ENCODE measurements around the gene CYP39A1.

Gene CYP39A1

DNA sequence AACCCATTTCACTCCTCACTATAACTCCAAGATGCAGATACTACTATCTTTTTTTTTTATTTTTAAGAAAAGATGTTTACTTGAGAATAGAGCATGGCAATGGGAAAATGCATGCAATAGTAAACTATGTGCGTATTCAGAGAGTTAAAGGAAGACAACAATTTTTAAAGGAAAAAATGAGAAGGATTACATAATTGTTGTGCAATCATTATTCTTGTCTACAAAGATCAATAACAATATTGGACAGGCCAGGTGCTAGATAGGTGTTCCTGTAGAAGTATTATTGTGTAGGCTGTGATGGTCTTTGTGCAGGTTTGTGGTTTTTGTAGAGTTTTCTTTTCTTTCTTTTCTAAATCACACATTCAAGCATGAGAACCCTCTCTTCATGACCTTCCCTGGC is 20.6 kb downstream of the CYP39A1 start:
- Mint-ChIP-seq H3K4me3 (no peak overlapping the region), H3K9me3 (no peaks in the 10 kb centered on the region), H3K27me3 (no peaks in the 10 kb centered on the region), H3K27ac (no peak overlapping the region), H3K36me3 (no peaks in the 10 kb centered on the region), H3K4me1 (no peaks in the 10 kb centered on the region)
- CTCF ChIA-PET = no interaction called here
- no peak for DNase-seq

DNA sequence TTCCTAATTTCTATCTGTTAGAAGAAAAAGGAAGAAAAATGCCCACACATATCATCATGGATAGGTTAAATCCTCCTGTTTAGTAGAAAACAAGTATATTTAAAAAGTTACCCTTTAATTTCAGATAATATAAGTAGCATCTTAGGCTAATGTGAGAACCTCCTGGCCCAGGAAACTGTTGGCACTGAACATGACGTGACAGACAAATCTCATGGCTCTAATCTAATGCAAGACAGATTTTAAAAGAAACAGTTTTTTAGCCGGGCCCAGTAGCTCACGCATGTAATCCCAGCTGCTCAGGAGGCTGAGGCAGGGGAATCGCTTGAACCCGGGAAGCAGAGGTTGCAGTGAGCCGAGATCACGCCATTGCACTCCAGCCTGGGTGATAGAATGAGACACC is 22.9 kb downstream of the CYP39A1 start:
- no peaks in the 10 kb centered on the region for H3K27me3 Mint-ChIP-seq
- H3K4me1 Mint-ChIP-seq = peaks cover 5% of the 10 kb centered on the region
- no peak overlapping the region for H3K27ac Mint-ChIP-seq
- H3K9me3 Mint-ChIP-seq = no peaks in the 10 kb centered on the region
- CTCF ChIA-PET = no interaction called here
- H3K4me3 Mint-ChIP-seq = no peak overlapping the region
- H3K36me3 Mint-ChIP-seq = no peaks in the 10 kb centered on the region
- DNase-seq = no peak

DNA sequence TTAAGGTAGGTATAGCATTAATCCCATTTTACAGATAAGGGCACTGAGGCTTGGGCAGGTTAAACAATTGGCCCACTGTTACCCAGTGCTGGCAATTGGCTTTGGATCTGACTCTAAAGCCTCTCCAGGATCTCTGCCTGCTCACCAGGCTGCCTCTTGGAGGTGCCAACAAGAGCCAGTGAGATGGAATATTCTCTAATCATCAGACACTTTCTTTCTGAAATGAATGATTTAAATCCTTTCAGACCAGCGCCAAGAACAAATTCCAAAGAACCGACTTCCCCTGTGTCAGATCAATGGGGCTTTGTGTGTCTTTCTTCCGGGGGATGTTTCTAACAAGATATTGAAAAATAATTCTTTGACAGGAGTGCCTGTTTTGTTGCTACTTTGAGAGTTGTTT is 23.6 kb downstream of the CYP39A1 start:
- CTCF ChIA-PET = no interaction called here
- Mint-ChIP-seq H3K4me3 (no peak overlapping the region), H3K9me3 (no peaks in the 10 kb centered on the region), H3K27ac (no peak overlapping the region), H3K36me3 (no peaks in the 10 kb centered on the region), H3K27me3 (peaks cover 2% of the 10 kb centered on the region), H3K4me1 (peaks cover 5% of the 10 kb centered on the region)
- DNase-seq = no peak

DNA sequence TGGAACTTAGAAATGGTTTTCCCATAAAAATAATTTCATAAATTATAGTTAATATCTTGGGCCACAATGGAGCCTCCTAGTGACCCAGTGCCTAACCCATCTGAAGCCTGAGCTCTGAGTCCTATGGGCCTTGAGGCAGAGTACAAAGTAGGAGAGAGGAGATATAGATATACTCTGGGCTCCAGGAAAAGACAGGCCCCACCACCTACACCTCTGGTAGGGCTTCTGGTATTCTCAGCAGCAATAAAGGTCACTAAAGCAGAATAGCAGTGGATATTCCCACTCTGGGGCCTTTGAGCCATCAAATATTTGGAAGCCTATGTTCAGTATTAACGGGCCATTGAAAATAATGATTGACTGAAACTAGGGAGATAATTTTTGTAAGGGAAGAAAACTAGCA is 24.1 kb downstream of the CYP39A1 start:
- no peak overlapping the region for H3K4me3 Mint-ChIP-seq
- peaks cover 5% of the 10 kb centered on the region for H3K4me1 Mint-ChIP-seq
- peaks cover 3% of the 10 kb centered on the region for H3K27me3 Mint-ChIP-seq
- H3K27ac Mint-ChIP-seq = no peak overlapping the region
- no peak for DNase-seq
- H3K9me3 Mint-ChIP-seq = no peaks in the 10 kb centered on the region
- H3K36me3 Mint-ChIP-seq = no peaks in the 10 kb centered on the region
- CTCF ChIA-PET = no interaction called here

DNA sequence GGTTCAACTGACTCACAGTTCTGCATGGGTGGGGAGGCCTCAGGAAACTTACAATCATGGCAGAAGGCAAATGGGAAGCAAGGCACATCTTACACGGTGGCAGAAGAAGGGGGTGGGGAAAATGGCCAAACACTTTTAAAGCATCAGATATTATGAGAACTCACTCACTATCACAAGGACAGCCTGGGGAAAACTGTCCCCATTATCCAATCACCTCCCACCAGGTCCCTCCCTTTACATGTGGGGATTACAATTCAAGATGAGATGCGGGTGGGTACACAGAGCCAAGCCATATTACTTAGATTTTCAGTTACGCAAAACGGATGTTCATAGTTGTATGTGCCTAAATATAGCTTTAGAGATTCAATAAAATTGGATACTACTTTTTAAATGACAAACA is 25.6 kb downstream of the CYP39A1 start:
- no peaks in the 10 kb centered on the region for H3K36me3 Mint-ChIP-seq
- H3K27ac Mint-ChIP-seq = no peak overlapping the region
- CTCF ChIA-PET = no interaction called here

DNA sequence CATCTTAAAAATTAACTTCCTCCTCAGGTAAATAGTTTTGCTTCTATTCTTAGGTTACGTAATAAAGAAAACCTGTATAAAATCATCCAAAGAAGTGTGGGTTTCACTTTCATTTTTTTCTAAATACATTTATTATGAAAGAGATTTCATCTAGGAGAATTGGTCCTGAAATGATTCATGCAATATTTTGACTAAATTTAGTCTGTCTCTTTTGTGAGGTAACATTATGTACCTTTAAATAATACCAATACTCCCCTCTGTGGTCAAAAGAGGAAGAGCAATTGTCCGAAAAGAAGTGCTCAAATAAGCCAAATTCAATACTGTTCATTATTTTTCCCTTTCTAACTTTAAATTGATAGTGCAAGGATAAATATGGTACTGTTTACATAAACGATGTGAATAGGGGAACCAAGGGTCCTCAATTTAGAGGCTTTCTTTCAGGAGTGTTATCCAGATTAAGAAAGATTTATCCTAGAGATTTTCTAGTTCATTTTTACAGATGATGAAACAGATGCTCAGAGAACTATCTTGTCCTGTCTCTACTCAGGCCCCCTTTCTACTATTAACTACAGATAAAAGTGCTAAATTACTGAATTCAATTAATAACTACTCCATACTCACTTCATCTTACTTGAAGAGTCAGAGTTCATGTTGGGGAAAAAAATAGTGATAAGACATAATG is 26.2 kb downstream of the CYP39A1 start:
- DNase-seq = no peak
- Mint-ChIP-seq H3K27ac (no peak overlapping the region), H3K36me3 (no peaks in the 10 kb centered on the region), H3K9me3 (no peaks in the 10 kb centered on the region), H3K27me3 (peaks cover 3% of the 10 kb centered on the region), H3K4me3 (no peak overlapping the region), H3K4me1 (peaks cover 5% of the 10 kb centered on the region)
- CTCF ChIA-PET = no interaction called here

More for the DNA sequence above, 25.6 kb downstream of the CYP39A1 start:
- Mint-ChIP-seq H3K4me3 (no peak overlapping the region), H3K9me3 (no peaks in the 10 kb centered on the region), H3K4me1 (peaks cover 5% of the 10 kb centered on the region), H3K27me3 (peaks cover 3% of the 10 kb centered on the region)
- DNase-seq = no peak

DNA sequence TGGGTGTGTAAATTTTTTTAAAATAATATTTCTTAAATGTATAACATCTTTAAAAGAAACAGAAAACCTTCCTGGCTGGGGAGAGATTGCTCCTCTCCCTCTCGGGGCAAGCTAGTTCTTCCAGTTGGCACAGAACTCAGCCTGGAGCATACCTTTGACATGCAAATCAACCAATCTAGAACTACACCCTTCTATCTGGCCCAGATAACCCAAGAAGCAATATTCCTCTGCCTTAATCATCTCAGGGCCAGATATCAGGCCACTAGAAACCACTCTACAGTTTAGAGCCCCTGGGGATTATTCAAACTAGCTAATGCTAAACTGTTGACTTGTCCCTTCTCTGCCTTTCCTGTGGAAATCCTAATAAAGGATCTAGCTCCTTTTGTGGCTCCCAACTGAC is 33.9 kb downstream of the CYP39A1 start:
- Mint-ChIP-seq H3K27me3 (peaks cover 11% of the 10 kb centered on the region), H3K9me3 (no peaks in the 10 kb centered on the region), H3K4me1 (no peaks in the 10 kb centered on the region), H3K27ac (no peak overlapping the region), H3K4me3 (no peak overlapping the region), H3K36me3 (no peaks in the 10 kb centered on the region)
- CTCF ChIA-PET = no interaction called here
- no peak for DNase-seq

DNA sequence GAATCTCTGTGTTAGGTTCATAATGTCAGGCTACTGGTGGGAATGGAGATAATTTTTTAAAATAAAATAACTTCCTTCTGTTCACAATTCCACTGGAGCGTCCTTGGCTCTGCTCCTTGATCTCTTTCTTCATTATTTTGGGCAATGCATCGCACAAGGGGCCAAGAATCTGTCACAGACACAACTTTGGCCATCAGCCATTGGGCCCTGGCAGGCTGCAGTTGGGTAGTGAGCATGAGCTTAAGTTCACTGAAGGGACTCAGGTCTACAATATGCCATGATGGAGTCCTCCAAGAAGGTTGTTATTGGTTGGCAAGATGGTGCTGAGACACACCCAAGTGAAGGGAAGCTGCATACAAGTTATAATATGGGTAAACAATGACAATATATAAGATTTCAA is 40.0 kb downstream of the CYP39A1 start:
- Mint-ChIP-seq H3K4me3 (no peak overlapping the region), H3K27ac (no peak overlapping the region), H3K27me3 (peaks cover 7% of the 10 kb centered on the region), H3K9me3 (no peaks in the 10 kb centered on the region), H3K36me3 (no peaks in the 10 kb centered on the region), H3K4me1 (no peaks in the 10 kb centered on the region)
- CTCF ChIA-PET = no interaction called here
- DNase-seq = no peak

DNA sequence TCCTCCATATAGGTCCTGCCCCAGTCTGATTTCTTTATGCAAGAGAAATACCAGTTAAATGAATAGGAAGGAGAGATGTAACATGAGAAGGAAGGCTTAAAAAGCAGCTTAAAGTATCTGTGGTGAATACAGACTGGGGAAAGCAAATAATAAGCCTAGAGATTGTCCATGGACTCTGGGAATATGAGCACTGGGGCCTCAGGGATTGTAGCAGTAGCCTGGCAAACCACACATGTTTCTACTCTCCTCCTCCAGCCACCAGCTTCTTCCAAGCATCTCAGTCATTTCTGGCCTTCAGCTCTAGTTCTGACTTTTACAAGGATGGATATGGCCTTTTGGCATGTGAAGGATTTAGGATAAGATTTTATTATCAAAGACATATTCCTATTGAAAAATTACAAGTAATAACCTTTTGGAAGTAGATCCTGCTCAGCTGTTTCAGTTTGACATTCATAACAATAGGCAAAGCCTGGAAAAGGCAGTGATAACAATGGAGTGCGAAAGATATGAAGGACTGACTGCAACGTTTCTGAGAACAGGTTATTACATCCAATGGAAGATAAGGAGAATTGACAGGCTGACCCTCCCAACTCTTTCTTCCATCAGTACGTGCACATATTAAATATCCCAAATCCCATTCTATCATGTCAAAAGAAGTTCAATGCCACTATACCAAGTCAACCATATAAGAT is 41.6 kb downstream of the CYP39A1 start:
- H3K27ac Mint-ChIP-seq = no peak overlapping the region
- DNase-seq = no peak
- H3K9me3 Mint-ChIP-seq = no peaks in the 10 kb centered on the region
- H3K27me3 Mint-ChIP-seq = peaks cover 3% of the 10 kb centered on the region
- no peaks in the 10 kb centered on the region for H3K36me3 Mint-ChIP-seq
- H3K4me3 Mint-ChIP-seq = no peak overlapping the region
- CTCF ChIA-PET = no interaction called here
- H3K4me1 Mint-ChIP-seq = no peaks in the 10 kb centered on the region

DNA sequence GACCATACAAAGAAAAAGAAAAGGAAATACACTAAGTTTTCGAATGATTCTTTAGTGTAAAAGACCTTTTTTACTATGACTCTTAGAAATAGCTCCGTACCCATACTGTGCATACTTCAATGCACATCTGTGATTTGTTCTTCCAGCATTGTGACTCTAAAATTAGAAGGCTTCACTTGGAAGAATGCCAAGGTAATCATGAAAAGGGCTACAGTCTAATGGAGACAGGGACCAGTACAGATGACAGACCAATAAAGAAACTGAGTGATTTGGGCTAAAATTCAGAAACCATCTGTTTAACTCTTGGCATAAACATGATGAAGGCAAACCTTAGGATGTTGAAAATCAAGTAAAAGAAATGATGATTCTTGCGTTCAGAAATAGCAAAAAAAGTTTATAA is 46.3 kb downstream of the CYP39A1 start:
- Mint-ChIP-seq H3K9me3 (no peaks in the 10 kb centered on the region), H3K27ac (no peak overlapping the region), H3K36me3 (no peaks in the 10 kb centered on the region), H3K4me1 (no peaks in the 10 kb centered on the region), H3K27me3 (peaks cover 4% of the 10 kb centered on the region), H3K4me3 (no peak overlapping the region)
- DNase-seq = no peak
- CTCF ChIA-PET = no interaction called here

DNA sequence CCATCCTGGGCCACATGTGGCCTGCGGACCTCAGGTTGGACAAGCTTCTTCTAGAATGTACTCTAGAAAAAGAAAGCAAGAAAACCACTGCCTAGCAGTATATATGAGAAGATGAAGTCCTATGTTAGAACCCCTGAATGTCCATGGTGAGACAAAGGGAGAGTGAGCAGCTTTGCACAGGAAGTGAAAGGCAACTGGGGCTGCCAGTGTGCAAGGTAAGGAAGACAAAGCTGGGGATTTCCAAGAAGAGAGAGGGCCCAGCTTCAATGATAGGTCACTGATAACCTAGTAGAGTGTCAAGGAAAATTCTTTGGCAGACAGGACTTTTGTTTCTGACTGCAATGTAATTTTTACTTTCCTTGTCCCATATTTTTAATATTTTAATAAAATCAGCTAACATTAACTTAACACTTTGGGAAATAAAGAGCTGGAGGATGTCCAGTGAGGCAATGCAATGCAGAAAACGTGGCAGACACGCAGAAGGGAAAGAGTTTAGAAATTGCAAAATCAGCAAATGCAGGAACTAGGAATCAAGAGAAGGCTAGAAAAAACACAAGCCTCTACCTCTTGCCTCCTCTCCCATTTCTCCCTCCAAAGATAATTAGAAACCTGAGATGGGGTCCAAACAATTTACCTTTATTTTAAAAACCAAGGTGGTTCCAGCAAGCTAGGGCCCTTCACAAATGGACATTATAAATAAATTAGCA is 47.4 kb downstream of the CYP39A1 start:
- CTCF ChIA-PET = no interaction called here
- H3K4me3 Mint-ChIP-seq = no peak overlapping the region
- no peak overlapping the region for H3K27ac Mint-ChIP-seq

DNA sequence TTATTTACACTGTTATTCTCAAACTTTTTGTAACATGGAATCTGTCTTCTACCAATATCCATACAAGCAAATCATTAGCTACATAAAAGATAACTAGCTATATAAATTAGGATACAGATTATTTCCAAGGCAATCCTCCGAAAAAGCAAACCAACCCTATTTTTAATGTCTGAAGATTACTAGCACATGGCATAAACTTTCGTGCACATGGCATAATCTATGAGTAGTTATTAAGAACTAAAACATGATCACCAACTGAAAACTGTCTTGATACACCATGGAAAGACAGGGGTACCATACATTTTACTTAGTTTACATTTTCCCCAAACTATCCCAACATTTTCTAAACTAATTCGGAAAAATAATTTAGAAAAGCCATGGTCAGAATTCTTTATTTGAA is 54.4 kb downstream of the CYP39A1 start:
- Mint-ChIP-seq H3K4me3 (no peak overlapping the region), H3K27me3 (no peaks in the 10 kb centered on the region), H3K27ac (no peak overlapping the region), H3K9me3 (no peaks in the 10 kb centered on the region), H3K36me3 (no peaks in the 10 kb centered on the region), H3K4me1 (no peaks in the 10 kb centered on the region)
- CTCF ChIA-PET = no interaction called here
- no peak for DNase-seq

More for the DNA sequence above, 47.4 kb downstream of the CYP39A1 start:
- Mint-ChIP-seq H3K36me3 (no peaks in the 10 kb centered on the region), H3K27me3 (peaks cover 4% of the 10 kb centered on the region), H3K9me3 (no peaks in the 10 kb centered on the region), H3K4me1 (no peaks in the 10 kb centered on the region)
- no peak for DNase-seq

DNA sequence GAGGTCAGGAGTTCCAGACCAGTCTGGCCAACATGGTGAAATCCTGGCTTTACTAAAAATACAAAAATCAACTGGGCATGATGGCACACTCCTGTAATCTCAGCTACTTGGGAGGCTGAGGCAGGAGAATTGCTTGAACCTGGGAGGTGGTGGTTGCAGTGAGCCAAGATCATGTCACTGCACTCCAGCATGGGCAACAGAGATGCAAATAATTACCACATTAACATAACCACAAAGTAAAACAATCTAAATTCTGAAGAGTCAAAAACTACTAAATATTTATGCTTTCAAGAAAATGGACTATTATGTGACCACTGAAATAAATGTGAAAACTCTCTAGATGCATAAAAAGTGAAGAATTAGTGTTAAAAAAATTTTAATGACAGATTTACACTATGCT is 59.9 kb downstream of the CYP39A1 start:
- no peak for DNase-seq
- Mint-ChIP-seq H3K4me1 (no peaks in the 10 kb centered on the region), H3K36me3 (no peaks in the 10 kb centered on the region), H3K27ac (no peak overlapping the region), H3K9me3 (no peaks in the 10 kb centered on the region), H3K27me3 (peaks cover 12% of the 10 kb centered on the region), H3K4me3 (no peak overlapping the region)
- CTCF ChIA-PET = no interaction called here

DNA sequence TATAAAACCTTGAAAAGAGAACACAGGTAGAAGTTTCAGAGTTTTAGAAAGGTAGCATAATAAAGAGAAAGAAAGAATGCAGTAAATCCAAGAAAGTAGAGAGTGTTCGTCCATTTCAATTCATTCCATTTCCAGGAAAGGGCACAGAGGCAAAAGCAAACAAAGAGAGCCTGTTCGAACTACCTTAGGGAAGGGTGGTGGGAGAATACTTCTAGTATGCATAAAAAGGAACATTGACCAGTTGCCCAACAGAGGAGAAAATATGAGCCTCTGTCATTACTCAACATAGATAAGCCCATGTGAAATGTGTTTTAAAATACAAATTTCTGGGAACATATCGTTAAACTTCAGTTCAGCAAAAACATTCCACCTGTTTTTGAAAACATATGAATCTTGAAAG is 60.6 kb downstream of the CYP39A1 start:
- Mint-ChIP-seq H3K36me3 (no peaks in the 10 kb centered on the region), H3K27ac (no peak overlapping the region), H3K27me3 (peaks cover 12% of the 10 kb centered on the region), H3K4me1 (no peaks in the 10 kb centered on the region), H3K9me3 (no peaks in the 10 kb centered on the region), H3K4me3 (no peak overlapping the region)
- DNase-seq = no peak
- CTCF ChIA-PET = no interaction called here

DNA sequence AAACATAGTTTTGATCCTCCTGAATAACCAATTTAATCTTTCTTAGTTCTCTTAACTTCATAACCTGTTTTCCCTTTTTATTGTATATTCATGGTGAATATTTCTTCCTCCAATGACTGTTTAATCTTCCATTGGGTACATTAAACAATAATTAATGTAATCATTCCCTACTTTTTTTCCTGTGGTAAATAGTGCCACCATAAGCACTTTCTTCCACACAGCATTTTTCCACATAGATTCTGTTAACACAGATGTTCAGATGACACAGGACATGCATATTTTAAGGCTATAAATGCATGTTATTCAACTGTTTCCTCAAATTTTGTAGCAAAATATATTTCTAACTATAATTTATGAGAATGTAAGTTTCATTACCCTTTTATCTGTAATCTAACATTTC is 61.9 kb downstream of the CYP39A1 start:
- peaks cover 12% of the 10 kb centered on the region for H3K27me3 Mint-ChIP-seq
- H3K36me3 Mint-ChIP-seq = no peaks in the 10 kb centered on the region
- CTCF ChIA-PET = no interaction called here
- H3K4me1 Mint-ChIP-seq = no peaks in the 10 kb centered on the region
- no peaks in the 10 kb centered on the region for H3K9me3 Mint-ChIP-seq
- no peak for DNase-seq
- no peak overlapping the region for H3K27ac Mint-ChIP-seq
- no peak overlapping the region for H3K4me3 Mint-ChIP-seq
